Measurements from ENCODE around the gene OPN4. TPM values are rescaled to one million over a fixed set of nuclear protein-coding genes. Genes with fewer than 3 reads are reported as not detected.

OPN4 gene
- total and polyA plus RNA-seq, 2 experiments from 2014 or later, result not detected

DNA sequence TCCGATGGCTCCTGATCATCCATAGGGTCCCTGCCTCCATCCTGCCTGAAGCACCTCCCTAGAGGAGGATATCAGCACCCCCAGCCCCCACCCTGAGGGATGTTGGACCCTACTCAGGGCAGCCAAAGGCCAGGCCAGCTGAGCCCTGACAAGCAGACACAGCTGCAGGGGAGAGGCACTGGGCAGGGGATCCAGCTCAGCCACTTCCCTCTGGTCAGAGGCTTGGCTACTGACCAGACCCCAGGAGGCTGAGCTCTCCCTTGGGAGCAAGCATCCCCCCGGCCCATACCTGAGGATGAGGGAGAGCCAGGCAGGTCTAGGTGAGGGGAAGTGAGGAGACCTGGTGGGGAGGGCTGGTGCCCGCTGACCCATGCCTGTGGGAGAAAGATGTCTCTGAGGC is 20.6 kb downstream of the OPN4 start:
- TF ChIP-seq EZH2phosphoT487 (IDR thresholded peaks at IDR 0.05; ENCODE audit: insufficient read depth, low read depth) (no peak), EZH2 (IDR thresholded peaks at IDR 0.05; ENCODE audit: insufficient read depth, poor library complexity, severe bottlenecking) (no peak)
- H3K4me1 ChIP-seq (ENCODE audit: insufficient read depth), result no peaks in the 10 kb centered on the region
- H3K27me3 ChIP-seq (replicated peaks; ENCODE audit: insufficient read depth), result no peaks in the 10 kb centered on the region
- no peak for DNase-seq
- H3K4me2 ChIP-seq (ENCODE audit: unreplicated experiment), result no peak overlapping the region
- no peak overlapping the region for H3K27ac ChIP-seq
- no peaks in the 10 kb centered on the region for H4K20me1 ChIP-seq (ENCODE audit: insufficient read depth)
- no peaks in the 10 kb centered on the region for H3K9me3 ChIP-seq (ENCODE audit: low read depth)
- H3K79me2 ChIP-seq (ENCODE audit: insufficient read depth), result no peaks in the 10 kb centered on the region
- no peaks in the 10 kb centered on the region for H3K36me3 ChIP-seq (ENCODE audit: low read depth)
- H3F3A ChIP-seq (ENCODE audit: insufficient read depth), result no peaks in the 10 kb centered on the region
- WGBS, 2 experiments (ENCODE audit: low coverage in 1 of 2, low lambda C conversion rate in 2 of 2, missing lambda C conversion rate in 2 of 2), result 75 to 88% methylated on average over 3 of the region's 3 CpGs
- in situ Hi-C loops (cut with MboI), result no loop called here
- H2AFZ ChIP-seq, result no peak overlapping the region
- no peaks in the 10 kb centered on the region for H3K9me2 ChIP-seq (ENCODE audit: insufficient read depth)
- H3K9ac ChIP-seq, result no peak overlapping the region
- no peak overlapping the region for H3K4me3 ChIP-seq

DNA sequence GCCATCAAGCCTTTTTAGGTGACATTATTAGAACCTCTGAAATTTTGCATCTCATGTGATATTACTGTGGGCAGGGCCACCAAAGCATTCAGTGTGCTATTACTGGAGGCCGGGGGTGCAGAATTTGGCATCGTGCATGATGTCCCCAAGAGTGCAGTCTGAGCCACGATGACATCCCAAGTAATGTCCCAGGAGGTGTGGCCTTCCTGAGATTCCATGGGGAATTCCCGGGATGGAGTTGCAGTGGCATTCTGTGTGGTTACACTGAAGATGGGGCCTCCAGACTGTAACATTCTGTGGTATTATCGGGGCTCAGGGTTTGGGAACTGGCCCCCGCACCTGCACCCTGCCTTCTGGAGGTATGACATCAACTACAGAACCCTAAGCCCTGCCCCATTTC is 23.0 kb downstream of the OPN4 start:
- TF ChIP-seq EZH2 (IDR thresholded peaks at IDR 0.05; ENCODE audit: insufficient read depth, poor library complexity, severe bottlenecking) (no peak), EZH2phosphoT487 (IDR thresholded peaks at IDR 0.05; ENCODE audit: insufficient read depth, low read depth) (no peak)
- Histone ChIP-seq H3K9me3 (ENCODE audit: low read depth) (no peaks in the 10 kb centered on the region), H3K9me2 (ENCODE audit: insufficient read depth) (no peaks in the 10 kb centered on the region), H4K20me1 (ENCODE audit: insufficient read depth) (no peaks in the 10 kb centered on the region), H3K4me3 (no peak overlapping the region), H3K27me3 (replicated peaks; ENCODE audit: insufficient read depth) (no peaks in the 10 kb centered on the region), H2AFZ (no peak overlapping the region), H3K4me1 (ENCODE audit: insufficient read depth) (no peaks in the 10 kb centered on the region), H3K9ac (no peak overlapping the region), H3F3A (ENCODE audit: insufficient read depth) (no peaks in the 10 kb centered on the region), H3K4me2 (ENCODE audit: unreplicated experiment) (no peak overlapping the region), H3K36me3 (ENCODE audit: low read depth) (no peaks in the 10 kb centered on the region), H3K79me2 (ENCODE audit: insufficient read depth) (no peaks in the 10 kb centered on the region), H3K27ac (no peak overlapping the region)
- in situ Hi-C loops (cut with MboI), result no loop called here
- WGBS, 2 experiments (ENCODE audit: low coverage in 1 of 2, low lambda C conversion rate in 2 of 2, missing lambda C conversion rate in 2 of 2), result 53 to 55% methylated on average over 6 of the region's 6 CpGs
- no peak for DNase-seq

DNA sequence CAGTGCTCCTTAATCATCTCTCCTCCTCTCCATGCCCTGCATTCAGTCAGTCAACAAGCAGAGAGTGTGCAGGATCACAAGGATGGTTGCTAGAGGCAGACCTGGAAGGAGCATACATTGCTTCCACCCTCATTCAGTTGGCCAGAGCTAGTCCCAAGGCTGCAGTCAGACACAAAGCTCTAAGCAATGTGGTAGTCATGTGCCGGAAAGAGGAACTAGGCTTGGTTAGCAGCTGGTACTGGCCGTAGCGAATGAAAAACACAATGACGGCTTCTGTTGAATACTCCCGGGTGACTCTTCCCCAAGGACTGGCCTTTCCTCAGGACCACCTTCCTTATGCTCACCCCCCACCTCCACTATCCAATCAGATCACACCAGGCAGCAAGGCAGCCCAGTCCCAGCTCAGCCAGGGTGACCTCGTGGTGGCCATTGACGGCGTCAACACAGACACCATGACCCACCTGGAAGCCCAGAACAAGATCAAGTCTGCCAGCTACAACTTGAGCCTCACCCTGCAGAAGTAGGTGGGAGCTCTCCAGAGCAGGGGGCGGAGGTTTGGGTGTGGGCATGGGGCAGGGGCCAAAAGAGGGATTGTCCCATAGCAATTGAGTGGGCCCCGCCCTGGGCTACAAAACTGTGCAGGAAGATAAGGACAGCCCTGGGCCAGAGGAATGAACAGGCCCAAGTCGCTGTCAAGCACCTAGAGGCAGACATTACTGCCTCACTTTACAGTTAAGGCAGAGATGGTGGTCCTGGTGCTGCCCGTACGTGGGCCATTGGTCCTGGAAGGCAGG is 24.8 kb downstream of the OPN4 start:
- Histone ChIP-seq H3K27ac (no peak overlapping the region), H3K27me3 (replicated peaks; ENCODE audit: insufficient read depth) (no peaks in the 10 kb centered on the region), H4K20me1 (ENCODE audit: insufficient read depth) (no peaks in the 10 kb centered on the region), H2AFZ (no peak overlapping the region), H3K4me1 (ENCODE audit: insufficient read depth) (no peaks in the 10 kb centered on the region), H3K4me3 (no peak overlapping the region), H3K79me2 (ENCODE audit: insufficient read depth) (no peaks in the 10 kb centered on the region), H3K4me2 (ENCODE audit: unreplicated experiment) (no peak overlapping the region), H3K9me2 (ENCODE audit: insufficient read depth) (no peaks in the 10 kb centered on the region), H3K9ac (no peak overlapping the region), H3K9me3 (ENCODE audit: low read depth) (no peaks in the 10 kb centered on the region), H3K36me3 (ENCODE audit: low read depth) (no peaks in the 10 kb centered on the region), H3F3A (ENCODE audit: insufficient read depth) (no peaks in the 10 kb centered on the region)
- 76 to 85% methylated on average over 13 of the region's 13 CpGs for WGBS, 2 experiments (ENCODE audit: low coverage in 1 of 2, low lambda C conversion rate in 2 of 2, missing lambda C conversion rate in 2 of 2)
- in situ Hi-C loops (cut with MboI), result no loop called here
- TF ChIP-seq EZH2 (IDR thresholded peaks at IDR 0.05; ENCODE audit: insufficient read depth, poor library complexity, severe bottlenecking) (no peak), EZH2phosphoT487 (IDR thresholded peaks at IDR 0.05; ENCODE audit: insufficient read depth, low read depth) (no peak)
- DNase-seq, result no peak

DNA sequence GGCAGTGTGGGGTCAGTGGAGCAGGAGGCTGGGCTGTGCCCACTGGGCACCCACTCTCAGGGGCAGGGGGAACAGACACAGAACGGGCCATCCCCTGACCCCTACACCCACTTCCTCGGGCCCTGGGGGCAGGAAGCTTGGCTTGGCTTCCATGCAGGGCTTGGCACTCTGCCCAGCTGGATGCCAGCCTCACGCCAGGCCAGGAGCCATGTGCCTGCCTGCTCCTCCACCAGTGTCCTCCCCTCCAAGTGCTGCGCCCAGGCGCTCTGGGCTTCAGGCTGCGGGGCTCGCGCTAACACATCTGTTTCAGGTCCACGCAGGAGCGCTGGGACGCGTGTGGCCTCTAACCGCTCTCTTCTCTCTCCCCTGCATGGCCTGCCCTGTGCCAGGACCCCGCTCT is 26.7 kb downstream of the OPN4 start:
- 88 to 92% methylated on average over 13 to 14 of the region's 14 CpGs for WGBS, 2 experiments (ENCODE audit: low coverage in 1 of 2, low lambda C conversion rate in 2 of 2, missing lambda C conversion rate in 2 of 2)
- no peaks in the 10 kb centered on the region for H3K9me2 ChIP-seq (ENCODE audit: insufficient read depth)
- no peak overlapping the region for H3K4me3 ChIP-seq
- H3F3A ChIP-seq (ENCODE audit: insufficient read depth), result no peaks in the 10 kb centered on the region
- no peak overlapping the region for H3K4me2 ChIP-seq (ENCODE audit: unreplicated experiment)
- no peaks in the 10 kb centered on the region for H3K4me1 ChIP-seq (ENCODE audit: insufficient read depth)
- no peak for DNase-seq
- no peaks in the 10 kb centered on the region for H4K20me1 ChIP-seq (ENCODE audit: insufficient read depth)
- no peaks in the 10 kb centered on the region for H3K79me2 ChIP-seq (ENCODE audit: insufficient read depth)
- H3K27ac ChIP-seq, result no peak overlapping the region
- H3K9ac ChIP-seq, result no peak overlapping the region
- TF ChIP-seq EZH2phosphoT487 (IDR thresholded peaks at IDR 0.05; ENCODE audit: insufficient read depth, low read depth) (no peak), EZH2 (IDR thresholded peaks at IDR 0.05; ENCODE audit: insufficient read depth, poor library complexity, severe bottlenecking) (no peak)
- no peaks in the 10 kb centered on the region for H3K36me3 ChIP-seq (ENCODE audit: low read depth)
- no peaks in the 10 kb centered on the region for H3K27me3 ChIP-seq (replicated peaks; ENCODE audit: insufficient read depth)
- no peaks in the 10 kb centered on the region for H3K9me3 ChIP-seq (ENCODE audit: low read depth)
- no peak overlapping the region for H2AFZ ChIP-seq
- in situ Hi-C loops (cut with MboI), result no loop called here
